HG03066 (cell line): ENCODE measurements around the gene MVD.

Source experiments
- ATAC-seq: cut with Tn5 transposase; IDR thresholded peaks from one replicate; pipeline ENCODE4 v1.9.1; 2021; ENCODE audit warnings: low read depth; ENCODE audit not compliant: unreplicated experiment

MVD gene

GRCh38 chr16:88645941-88646340, 16.9 kb downstream of the MVD start:
- no peak for ATAC-seq

GRCh38 chr16:88645455-88645854, 17.4 kb downstream of the MVD start:
- ATAC-seq = no peak

DNA sequence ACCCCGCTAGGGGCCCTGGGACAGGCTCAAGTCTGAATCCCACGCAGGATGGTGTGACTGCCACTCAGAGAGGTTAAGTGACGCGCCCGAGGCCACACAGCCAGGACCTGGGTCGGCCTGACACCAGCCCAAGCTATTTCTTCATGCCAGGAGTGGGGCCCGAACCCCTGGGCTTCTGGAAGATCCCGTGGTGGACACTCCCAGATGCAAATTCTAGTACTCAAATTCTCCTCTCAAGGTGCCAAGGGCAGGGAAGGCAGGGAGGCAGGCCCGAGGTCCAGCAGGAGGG, 19.3 kb downstream of the MVD start:
- ATAC-seq = no peak

DNA sequence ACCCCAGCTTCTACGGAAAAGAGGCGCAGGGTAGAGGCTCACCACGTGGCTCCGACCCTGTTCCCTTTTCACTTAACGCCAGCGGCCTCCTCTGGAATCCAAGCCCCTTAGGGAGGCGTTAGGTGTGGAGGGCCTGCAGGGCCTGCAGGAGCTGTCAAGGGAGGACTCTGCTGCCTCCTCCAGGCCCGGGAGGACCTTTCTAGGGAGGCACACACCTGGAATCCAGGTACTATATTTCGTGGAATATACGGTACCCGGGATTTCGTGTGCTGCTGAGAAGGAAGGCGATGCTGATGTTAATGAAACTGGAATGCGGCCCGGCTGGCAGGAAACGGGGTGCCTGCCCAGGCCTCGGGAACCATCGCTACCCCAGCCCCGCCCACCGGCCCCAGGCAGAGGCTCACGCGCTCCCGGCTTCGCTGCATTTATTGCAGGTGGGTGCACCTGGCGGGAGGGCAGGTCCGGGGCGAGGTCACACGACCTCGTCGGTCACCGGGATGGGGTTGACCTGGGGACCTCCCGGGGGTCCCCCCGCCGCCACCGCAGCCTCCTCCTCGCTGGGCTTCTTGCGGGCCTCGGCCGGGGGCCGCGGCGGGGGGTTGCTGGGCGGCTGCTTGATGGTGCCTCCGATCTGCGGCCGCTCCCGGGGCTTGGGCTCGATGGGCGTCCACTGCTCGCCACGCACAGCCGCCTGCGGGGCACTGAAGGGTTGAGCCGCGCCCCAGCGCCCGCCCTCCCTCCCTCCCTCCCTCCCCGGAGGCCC, 19.8 kb downstream of the MVD start:
- no peak for ATAC-seq

GRCh38 chr16:88640498-88641247, 22.2 kb downstream of the MVD start:
- ATAC-seq = no peak

DNA sequence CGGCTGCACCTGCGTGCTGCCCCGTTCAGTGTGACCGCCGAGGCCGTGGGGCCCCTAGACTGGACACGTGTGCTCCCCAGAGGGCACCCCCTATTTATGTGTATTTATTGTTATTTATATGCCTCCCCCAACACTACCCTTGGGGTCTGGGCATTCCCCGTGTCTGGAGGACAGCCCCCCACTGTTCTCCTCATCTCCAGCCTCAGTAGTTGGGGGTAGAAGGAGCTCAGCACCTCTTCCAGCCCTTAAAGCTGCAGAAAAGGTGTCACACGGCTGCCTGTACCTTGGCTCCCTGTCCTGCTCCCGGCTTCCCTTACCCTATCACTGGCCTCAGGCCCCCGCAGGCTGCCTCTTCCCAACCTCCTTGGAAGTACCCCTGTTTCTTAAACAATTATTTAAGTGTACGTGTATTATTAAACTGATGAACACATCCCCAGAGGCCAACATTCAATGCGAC, 22.8 kb downstream of the MVD start:
- no peak for ATAC-seq

GRCh38 chr16:88639231-88640038, 23.5 kb downstream of the MVD start:
- no peak for ATAC-seq

GRCh38 chr16:88638323-88639230, 24.3 kb downstream of the MVD start, which contains the start of gene IL17C:
Gene IL17C, plus strand, starts transcription at chr16:88638572. Its CDS starts 70 bp downstream, at chr16:88638642.
- no peak for ATAC-seq

- ATAC-seq = no peak
These were observed 26.2 kb downstream of the MVD start for GRCh38 chr16:88636488-88637265.

GRCh38 chr16:88635671-88636319, 27.1 kb downstream of the MVD start:
- ATAC-seq = no peak

- ATAC-seq = no peak
These were observed 27.8 kb downstream of the MVD start for GRCh38 chr16:88634994-88635670.

DNA sequence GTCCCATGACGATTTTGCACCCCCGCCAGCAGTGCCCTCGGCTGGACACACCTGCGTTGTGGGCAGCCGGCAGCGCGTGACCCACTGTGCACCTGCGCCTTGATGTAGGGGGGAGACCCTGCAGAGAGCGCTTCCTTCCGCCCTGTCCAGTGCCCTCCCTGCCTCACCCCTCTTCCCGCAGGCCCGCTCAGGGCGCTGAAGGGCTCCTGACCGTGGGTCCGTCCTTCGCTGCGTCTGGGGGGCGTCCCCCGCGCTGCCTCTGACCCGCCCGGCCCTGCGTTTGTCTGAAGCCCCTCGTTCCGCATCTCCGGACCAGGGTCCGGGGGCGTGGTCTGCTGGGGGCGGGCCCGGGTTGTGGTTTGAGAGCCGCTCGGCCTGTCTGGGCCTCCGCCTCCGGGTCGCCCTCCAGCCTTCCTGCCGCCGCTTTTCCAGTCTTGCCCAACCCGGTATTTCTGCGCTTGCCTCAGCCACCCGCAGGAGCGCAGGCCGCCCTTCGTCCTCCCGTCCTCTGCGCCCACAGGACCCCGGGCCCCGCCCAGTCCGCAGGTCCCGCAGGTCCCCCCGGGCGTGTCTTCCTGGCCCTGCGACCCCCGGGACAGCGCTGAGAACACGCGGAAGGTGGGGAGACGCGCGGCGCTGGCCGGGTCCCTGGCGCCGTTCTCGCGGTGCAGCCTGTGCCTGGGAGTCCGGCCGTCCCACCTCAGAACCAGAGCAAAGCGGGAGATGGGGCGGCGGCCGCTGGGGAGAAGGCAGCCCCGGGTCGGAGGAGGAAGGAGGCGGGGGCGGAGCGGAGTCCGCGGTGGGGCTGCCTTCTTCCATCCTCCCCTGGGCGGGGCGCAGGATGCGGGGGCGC, 28.5 kb downstream of the MVD start:
- no peak for ATAC-seq

GRCh38 chr16:88633684-88634140, 29.2 kb downstream of the MVD start:
- ATAC-seq = no peak

- no peak for ATAC-seq
These were observed 30.3 kb downstream of the MVD start for GRCh38 chr16:88632587-88632930.

DNA sequence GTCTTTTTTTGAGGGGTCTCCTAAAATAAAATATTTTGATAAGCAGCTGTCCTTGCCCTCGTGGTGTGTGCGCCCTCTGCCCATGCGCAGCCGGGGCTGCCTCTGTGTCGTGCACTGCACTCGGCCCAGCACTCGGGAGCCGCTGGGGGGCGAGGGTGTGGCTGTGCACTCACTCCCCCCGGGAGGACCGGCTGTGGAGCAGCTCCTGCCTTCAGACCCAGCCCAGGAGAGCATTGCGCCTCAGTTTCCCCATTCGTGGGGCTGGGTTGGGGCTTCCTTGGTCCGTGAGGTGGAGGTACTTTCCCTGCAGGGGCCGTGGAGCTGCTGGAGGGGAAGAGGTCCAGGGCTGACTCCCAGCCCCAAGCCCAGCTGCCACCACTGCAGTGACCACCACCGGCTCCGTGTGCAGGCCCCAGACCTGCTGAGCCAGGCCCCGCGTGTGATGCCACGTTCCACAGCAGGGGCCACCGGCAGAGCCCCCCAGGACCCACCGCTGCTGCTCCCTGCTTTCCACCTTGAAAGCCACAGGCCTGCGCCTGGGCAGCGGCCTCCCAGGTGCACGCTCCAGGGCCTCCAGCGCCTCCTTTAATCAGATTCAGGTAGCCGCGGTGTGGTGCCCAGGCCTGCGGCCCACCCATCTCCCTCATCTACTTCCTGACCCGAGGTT, 30.8 kb downstream of the MVD start:
- no peak for ATAC-seq

- no peak for ATAC-seq
These were observed 31.5 kb downstream of the MVD start for GRCh38 chr16:88631384-88631783.

DNA sequence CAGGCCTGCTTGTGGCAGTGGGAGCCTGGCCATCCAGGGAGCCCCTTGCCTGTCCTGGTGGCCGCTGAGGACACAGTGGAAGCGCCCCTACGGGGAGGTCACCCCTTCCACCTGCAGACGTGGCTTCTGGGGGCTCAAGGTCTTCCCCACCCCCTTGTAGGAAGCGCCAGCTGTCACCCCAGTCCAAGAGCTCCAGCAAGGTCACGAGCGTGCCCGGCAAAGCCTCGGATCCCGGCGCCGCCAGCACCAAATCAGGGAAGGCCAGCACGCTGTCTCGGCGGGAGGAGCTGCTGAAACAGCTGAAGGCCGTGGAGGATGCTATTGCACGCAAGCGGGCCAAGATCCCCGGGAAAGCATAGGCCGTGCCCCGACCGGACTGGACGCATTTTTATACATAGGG, 31.9 kb downstream of the MVD start:
- no peak for ATAC-seq
